ENCODE data around the gene OSCAR. TPM values are rescaled to one million over a fixed set of nuclear protein-coding genes. Genes with fewer than 3 reads are reported as not detected.

Gene OSCAR
- total and polyA plus RNA-seq, 10 of the 15 experiments (the other 5 are each of a cell fraction or from before 2014, with no cell fraction given) = 0.08 to 0.27 (median 0.10) TPM; not detected in 7

GRCh38 chr19:54142166-54142780 is 41.7 kb upstream of the OSCAR start:
- Histone ChIP-seq H3K9ac (ENCODE audit: control insufficient read depth, insufficient read depth, low read length) (no peak overlapping the region), H3K4me1 (ENCODE audit: control insufficient read depth, insufficient read depth, low read length) (peaks cover 11% of the 10 kb centered on the region), H4K20me1 (ENCODE audit: control insufficient read depth, insufficient read depth) (peaks cover 12% of the 10 kb centered on the region), H3K27ac (ENCODE audit: control insufficient read depth, insufficient read depth) (no peak overlapping the region), H2AFZ (ENCODE audit: control insufficient read depth, low read depth, low read length) (no peak overlapping the region), H3K4me3 (no peak overlapping the region), H3K4me2 (ENCODE audit: control insufficient read depth, insufficient read depth) (no peak overlapping the region), H3K9me3 (replicated peaks; ENCODE audit: control insufficient read depth, insufficient read depth, low read length) (no peaks in the 10 kb centered on the region), H3K36me3 (ENCODE audit: control insufficient read depth in 2 of 2, insufficient read depth in 2 of 2, low read length in 1 of 2) (peaks cover 36% of the 10 kb centered on the region in 2 experiments; a peak in 3 of 4 replicates), H3K27me3 (replicated peaks in 1 of 2; ENCODE audit: control insufficient read depth in 2 of 2, insufficient read depth in 2 of 2, low read length in 1 of 2) (no peaks in the 10 kb centered on the region), H3K79me2 (ENCODE audit: control insufficient read depth, insufficient read depth, low read length) (peaks cover 40% of the 10 kb centered on the region)
- ATAC-seq (no peak), FAIRE-seq (no peak), DNase-seq (ENCODE audit: low read depth, low spot score) (no peak)
- ChIA-PET SMC1A (ENCODE audit: uncharacterized antibody, unreplicated experiment) (no interaction called here), RAD21 (ENCODE audit: unreplicated experiment) (no interaction called here), POLR2A (no interaction called here), CTCF (no interaction called here)
- 88% methylated on average over 7 of the region's 7 CpGs for WGBS (ENCODE audit: insufficient coverage, insufficient replicate concordance, low lambda C conversion rate, missing lambda C conversion rate)
- in situ Hi-C loops (cut with MboI) (loop anchor here (25.0 kb wide), 1 partner anchor 1520 kb away; the partner anchor contains the start of gene U2AF2), intact Hi-C loops (cut with micrococcal nuclease; ENCODE audit: unreplicated experiment) (no loop called here)
- TSS peak; percentile 33 for BruUV-seq (replicated peaks)
- no peak for TF ChIP-seq ZBTB11 (CRISPR knock-in tag; IDR thresholded peaks at IDR 0.05)
- no peak for TF ChIP-seq ATF3 (IDR thresholded peaks at IDR 0.05; ENCODE audit: borderline replicate concordance, extremely low read depth, low read depth, low read length)
- no peak for TF ChIP-seq USF2 (IDR thresholded peaks at IDR 0.05; ENCODE audit: borderline replicate concordance, low read depth, low read length)
- TF ChIP-seq MTA2 (IDR thresholded peaks at IDR 0.05; ENCODE audit: low read depth) = no peak
- TF ChIP-seq ZBTB40 (IDR thresholded peaks at IDR 0.05; ENCODE audit: borderline replicate concordance) = no peak
- TF ChIP-seq NRF1 (conservative IDR thresholded peaks at IDR 0.05; ENCODE audit: low read depth, low read length) = no peak
- TF ChIP-seq MEF2A (IDR thresholded peaks at IDR 0.05; ENCODE audit: insufficient read depth, low read depth, low read length) = no peak
